ENCODE data around the gene TECPR2.

Gene TECPR2

DNA sequence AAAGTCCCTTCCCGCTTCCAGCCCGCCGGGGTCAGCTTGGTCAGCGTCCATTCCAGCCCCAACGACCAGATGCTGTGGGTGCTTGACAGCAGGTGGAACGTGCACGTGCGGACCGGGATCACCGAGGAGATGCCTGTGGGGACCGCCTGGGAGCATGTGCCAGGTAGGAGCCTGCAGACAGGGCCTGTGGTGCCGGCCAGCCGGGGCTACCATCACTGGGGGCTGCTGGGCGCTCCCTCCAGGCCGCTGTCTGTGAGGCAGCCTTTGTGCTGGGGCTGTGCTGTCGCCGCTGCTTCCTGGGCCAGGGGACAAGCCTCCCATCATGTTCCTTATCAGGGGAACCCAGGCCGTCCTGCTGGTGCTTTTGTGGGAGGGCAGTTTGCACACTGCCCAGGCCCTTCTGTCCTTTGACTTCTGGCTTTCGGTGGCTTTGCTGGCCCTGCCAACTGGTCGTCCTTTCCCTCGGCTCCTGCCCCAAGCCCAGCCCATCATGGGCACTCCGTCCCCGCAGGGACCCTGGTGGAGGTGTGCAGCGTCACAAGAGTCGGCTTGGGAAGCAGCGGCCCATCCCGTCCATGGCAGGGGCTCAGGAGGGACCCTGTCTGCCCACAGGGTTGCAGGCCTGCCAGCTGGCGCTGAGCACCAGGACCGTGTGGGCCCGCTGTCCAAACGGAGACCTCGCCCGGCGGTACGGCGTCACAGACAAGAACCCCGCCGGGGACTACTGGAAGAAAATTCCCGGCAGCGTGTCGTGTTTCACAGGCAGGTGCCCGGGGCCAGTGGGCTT is 134.4 kb downstream of the TECPR2 start:
- DNase-seq (ENCODE audit: low read depth): no peak

DNA sequence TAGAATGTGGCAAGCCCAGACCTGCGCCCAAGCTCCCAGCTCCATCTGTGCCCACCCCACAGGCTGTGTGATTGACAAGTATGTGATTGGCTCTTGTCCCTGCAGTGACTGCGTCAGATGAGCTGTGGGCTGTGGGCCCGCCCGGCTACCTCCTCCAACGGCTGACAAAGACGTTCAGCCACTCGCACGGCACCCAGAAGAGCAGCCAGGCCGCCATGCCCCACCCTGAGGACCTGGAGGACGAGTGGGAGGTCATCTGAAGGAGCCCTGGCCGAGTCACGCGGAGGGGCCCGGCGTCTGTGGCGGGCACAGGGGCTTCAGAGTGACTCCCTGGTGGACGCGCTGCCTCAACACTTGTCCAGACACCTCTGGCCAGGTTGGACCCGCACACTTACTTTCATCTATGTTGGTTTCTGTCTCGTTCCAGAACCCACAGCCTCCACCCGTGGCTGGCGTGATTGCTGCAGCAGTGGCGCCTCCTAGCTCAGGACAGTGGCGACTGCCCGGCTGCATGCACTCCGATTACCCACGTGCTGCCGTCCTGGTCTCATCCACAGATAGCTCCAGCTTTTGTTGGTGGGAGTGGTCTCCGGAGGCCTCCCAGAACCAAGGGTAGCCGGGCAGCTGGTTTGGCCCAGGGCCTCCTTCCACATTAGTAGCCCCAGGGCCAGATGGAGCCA is 135.4 kb downstream of the TECPR2 start:
- no peak for DNase-seq (ENCODE audit: low read depth)

GRCh38 chr14:102498678-102499265 is 136.0 kb downstream of the TECPR2 start:
- DNase-seq (ENCODE audit: low read depth): no peak

DNA sequence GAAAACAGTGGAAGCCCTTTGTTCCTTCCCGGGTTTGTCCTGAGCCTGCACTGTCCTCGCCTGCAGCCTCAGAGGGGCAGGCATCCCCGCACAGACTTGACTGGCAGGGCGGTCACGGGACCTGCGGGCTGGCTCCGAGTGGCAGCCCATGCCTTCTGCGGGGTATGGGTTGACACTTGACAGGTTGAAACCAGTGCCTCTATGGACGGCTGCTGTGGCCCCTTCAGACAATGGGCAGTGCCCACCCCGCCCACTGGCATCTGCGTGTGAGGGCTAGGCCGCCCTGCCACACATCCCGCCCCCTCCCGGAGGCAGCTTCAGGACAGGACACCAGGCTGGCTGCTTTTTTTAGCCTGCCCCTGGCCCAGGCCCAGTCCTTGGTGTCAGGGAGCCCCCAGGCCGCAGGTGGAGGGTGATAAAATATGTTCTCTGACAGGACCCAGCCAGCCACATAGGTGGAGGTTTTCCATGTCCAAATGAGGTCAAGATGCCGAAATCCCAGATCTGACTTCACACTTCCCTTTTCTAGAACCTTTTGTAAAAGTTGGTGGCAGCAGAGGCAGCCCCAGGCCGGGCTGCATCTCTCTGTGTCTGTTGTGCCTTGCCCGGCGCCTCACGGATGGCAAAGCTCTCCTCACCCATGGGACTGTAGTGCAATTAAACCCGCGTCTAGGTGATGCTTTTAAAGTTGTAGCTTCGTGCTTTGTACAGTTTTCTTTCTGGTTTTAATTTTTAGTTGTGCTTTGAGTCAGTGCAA is 136.8 kb downstream of the TECPR2 start:
- no peak for DNase-seq (ENCODE audit: low read depth)

DNA sequence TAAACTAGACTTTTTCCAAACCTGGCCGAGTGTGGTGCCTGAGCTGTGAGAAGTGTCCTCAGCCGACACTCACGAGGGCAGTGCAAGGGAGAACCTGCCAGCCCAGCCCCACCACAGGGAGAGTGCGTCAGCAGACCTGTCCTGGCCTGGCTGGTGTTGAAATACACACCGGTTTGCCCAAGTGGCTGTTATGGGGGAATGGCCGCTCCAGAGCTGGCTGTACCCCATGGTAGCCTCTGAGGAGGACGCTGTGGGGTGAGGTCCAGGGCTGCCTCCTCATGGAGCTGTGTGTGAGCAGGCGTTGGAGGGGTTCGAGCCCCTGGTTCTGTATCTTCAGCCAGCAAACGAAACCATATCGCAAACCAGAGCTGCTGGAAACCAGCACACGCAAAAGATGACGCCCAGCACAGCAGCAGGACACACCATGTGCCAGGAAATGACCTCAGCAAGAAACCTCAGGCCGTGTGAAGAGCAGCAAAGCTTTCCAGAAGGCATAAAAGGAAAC is 137.5 kb downstream of the TECPR2 start:
- DNase-seq (ENCODE audit: low read depth): peak; percentile 77

GRCh38 chr14:102500713-102501112 is 138.0 kb downstream of the TECPR2 start:
- no peak for DNase-seq (ENCODE audit: low read depth)

GRCh38 chr14:102501751-102502315 is 139.1 kb downstream of the TECPR2 start:
- no peak for DNase-seq (ENCODE audit: low read depth)

- DNase-seq (ENCODE audit: low read depth): no peak
Observed at GRCh38 chr14:102502571-102502970, 139.8 kb downstream of the TECPR2 start.

- DNase-seq (ENCODE audit: low read depth): no peak
Observed at GRCh38 chr14:102503641-102504327, 141.0 kb downstream of the TECPR2 start.

DNA sequence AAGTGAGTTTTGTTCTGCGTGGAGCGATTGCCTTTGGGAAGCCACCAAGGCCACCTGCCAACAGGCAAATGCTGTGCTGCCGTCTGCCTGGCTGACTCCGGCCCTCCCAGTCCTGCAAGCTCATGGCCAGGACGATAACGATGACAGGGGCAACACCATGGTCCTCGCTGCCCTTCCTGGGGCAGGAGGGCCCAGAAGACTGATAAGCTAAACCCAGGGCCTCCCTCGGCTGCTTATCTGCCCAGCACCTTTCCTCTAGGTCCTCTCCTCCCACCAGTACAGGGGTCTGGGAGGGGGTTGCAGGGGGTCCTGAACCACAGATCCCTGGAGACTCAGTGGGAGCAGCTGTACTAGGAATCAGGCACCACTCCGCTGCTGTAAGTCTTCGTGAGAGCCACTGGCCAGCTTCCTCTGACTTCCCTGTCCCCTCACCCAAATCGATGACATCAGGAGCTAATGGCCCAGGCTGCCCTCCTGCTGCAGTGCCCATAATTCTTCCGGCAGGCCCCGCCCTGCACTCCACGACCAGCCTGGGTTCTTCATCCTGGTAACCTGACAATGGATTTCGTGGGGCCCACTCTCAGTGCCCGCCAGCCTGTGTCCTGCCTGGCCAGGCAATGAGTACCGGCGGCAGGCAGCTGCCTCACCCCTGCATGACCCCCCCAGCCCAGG is 141.7 kb downstream of the TECPR2 start:
- no peak for DNase-seq (ENCODE audit: low read depth)

DNA sequence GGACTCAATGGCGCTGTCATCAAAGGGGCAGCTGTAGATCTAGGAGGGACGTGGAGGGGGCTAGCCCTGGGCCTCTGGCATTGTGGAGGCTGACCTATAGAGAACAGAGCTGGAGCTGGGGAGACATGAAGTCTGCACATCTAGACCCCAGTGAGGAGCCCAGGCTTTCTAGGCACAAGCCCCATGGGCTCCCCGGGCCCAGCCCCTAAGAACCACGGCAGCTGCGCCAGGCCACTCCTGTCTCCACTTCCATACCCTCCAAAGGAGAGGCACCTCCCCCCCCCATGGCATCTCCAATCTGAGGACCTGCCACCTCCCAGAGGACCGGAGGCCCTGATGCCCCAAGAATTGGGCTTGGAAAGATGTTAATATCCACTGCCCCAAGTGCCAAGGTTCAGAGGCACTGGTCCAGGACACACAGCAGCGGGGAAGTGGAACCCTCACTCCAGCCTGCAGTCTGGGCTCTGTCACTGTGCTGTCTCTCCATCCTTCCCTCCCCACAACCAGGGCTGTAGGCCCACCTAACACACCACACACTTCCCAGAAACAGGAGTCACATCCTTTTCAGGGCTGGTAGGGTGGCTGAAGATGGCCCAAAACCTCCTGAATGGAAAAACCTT is 142.4 kb downstream of the TECPR2 start:
- no peak for DNase-seq (ENCODE audit: low read depth)

GRCh38 chr14:102505775-102506625 is 143.3 kb downstream of the TECPR2 start:
- DNase-seq (ENCODE audit: low read depth): no peak

GRCh38 chr14:102506626-102506925 is 143.8 kb downstream of the TECPR2 start:
- DNase-seq (ENCODE audit: low read depth): no peak

DNA sequence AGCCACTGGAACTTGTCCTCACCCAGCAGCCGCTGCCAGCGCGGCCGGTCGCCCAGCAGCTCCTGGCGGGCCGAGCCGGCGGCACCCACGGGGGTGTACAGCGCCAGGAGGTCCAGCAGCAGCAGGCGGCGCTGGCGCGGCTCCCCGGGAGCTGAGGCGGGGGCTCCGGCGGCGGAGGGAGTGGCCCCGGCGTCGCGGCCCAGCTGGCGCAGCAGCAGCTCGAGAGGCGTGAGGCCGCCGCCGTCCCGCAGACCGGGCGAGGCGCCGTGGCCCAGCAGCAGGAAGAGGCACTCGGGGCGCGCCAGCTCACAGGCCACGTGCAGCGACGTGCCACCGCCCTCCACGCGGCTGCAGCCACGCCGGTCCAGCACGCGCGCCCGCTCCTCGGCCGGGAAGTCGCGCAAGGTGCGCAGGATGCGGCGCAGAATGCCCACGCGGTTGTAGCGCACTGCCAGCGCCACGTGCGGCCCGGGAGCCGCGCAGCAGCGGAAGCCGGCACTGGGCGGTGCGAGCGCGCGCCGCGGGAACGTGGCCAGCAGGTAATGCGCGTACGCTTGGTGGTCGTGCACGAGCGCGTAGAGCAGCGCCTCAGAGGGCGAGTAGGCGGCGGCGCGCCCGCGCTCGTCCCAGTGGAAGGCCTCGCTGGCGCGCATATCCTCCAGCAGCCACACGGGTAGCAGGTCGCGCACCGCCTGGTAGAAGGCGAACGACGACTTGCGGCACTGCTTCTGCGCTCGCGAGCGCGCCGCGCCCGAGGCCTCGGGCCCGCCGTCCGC is 144.5 kb downstream of the TECPR2 start:
- DNase-seq (ENCODE audit: low read depth): no peak

GRCh38 chr14:102507857-102508312 is 145.1 kb downstream of the TECPR2 start:
- no peak for DNase-seq (ENCODE audit: low read depth)

- no peak for DNase-seq (ENCODE audit: low read depth)
Observed at GRCh38 chr14:102508410-102508773, 145.7 kb downstream of the TECPR2 start.

DNA sequence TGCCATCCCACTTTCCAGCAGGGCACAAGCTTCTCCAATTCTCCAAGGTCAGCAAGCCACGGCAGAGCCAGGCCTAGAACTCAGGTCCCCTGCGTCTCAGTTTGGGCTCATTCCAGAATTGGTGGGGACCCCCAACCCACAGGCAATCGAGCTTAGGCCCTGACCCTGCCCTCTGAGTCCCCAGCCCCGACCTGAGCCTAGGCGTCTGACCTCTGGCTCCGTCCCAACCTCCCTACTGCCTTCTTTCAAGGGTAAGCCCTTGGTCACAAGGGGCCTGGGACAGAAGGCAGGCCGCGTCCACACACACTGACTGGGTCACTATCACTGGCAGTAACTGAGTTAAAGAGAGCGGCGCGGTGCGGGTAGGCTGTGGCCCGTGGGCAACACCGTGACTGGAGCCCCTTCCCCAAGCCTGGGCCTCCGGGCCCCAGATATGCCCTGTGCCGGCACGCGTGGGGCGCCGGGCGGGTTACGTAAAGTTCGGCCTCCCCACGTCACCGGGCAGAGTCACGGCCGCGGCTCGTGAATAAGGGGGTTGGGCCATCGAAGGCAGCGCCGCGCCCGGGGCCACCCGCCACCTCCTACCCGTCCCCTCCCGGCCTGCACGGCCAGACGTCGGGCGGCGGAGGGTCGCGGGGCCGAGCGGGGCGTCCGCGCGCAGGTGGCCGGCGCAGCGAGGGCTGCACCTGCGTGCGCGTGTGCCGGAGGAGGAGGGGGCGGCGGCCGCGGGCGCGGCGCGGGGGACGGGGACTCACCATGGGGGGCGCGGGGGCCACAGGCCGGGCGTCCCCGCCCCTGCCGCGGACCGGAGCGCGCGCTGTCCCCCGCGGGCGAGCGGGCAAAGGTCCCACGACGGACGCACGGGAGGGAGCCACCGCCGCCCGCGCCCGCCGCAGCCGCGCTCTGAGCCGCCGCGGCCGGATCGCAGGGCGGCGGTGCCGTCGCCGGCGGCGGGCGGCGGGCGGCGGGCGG is 146.3 kb downstream of the TECPR2 start:
- peak; percentile 27 for DNase-seq (ENCODE audit: low read depth)

Data from iris pigment epithelial cell (primary cell).